HepG2 (cell line): ENCODE data around the gene TMEM258. TPM values are rescaled to one million over a fixed set of nuclear protein-coding genes. Genes with fewer than 3 reads are reported as not detected.
A peak's percentile ranks its signal among the peaks of the same experiment; 100 is the strongest.

Experiments
- ARHGAP35 ChIP-seq: sonication (generic); formaldehyde crosslinking; IDR thresholded peaks from 2 replicates; pipeline ENCODE4 v1.9.0; 2022; ENCODE audit warnings: mild to moderate bottlenecking, inconsistent platforms, moderate library complexity, missing genetic modification reagents, borderline replicate concordance
- HOXA7 ChIP-seq: sonication (generic); formaldehyde crosslinking; IDR thresholded peaks from 2 replicates; pipeline ENCODE4 v1.8.1; 2022; ENCODE audit warnings: mild to moderate bottlenecking, missing genetic modification reagents, moderate library complexity
- ZNF124 ChIP-seq: sonication (generic); formaldehyde crosslinking; IDR thresholded peaks from 2 replicates; pipeline ENCODE4 v1.4.0; 2020; ENCODE audit warnings: missing genetic modification reagents
- ZNF616 ChIP-seq: sonication (generic); formaldehyde crosslinking; IDR thresholded peaks from 2 replicates; pipeline ENCODE4 v1.5.0; 2020; ENCODE audit warnings: low read depth, mild to moderate bottlenecking, missing genetic modification reagents
- ZNF646 ChIP-seq: sonication (generic); formaldehyde crosslinking; IDR thresholded peaks from 2 replicates; pipeline ENCODE4 v1.9.0; 2021; ENCODE audit warnings: mild to moderate bottlenecking, missing genetic modification reagents
- ZNF790 ChIP-seq: sonication (generic); formaldehyde crosslinking; IDR thresholded peaks from 2 replicates; pipeline ENCODE4 v1.8.0; 2022; ENCODE audit warnings: missing genetic modification reagents, mild to moderate bottlenecking, borderline replicate concordance
- polyA plus RNA-seq, 8 experiments: library from polyadenylated mRNA; depleted of rRNA in 3 of 8; stranded (reverse) in 7 of 8; unstranded in 1 of 8; fragments of >200 nt; fragmentation: Illumina TruSeq in 4 of 8; extraction: Trizol in 4 of 8; gene quantifications; 2 replicates each; pipeline versions ENCODE4 v1.2.1 to v1.2.3, GENCODE V29; 2011 to 2016; ENCODE audit warnings: low read depth in 4 of 8, missing spikeins in 1 of 8, mixed read lengths in 1 of 8; ENCODE audit not compliant: insufficient read depth in 1 of 8
- total RNA-seq, 5 experiments: library from RNA; depleted of rRNA; stranded (reverse); fragments of >200 nt; fragmentation: Illumina TruSeq; extraction: Trizol; gene quantifications; 2 replicates each; pipeline ENCODE4 v1.2.3, GENCODE V29; 2016; ENCODE audit warnings: low read depth in 1 of 5
- TF ChIP-seq, protein P1 (sequence below): sonication (generic); formaldehyde crosslinking; IDR thresholded peaks from 2 replicates; pipeline ENCODE4 v1.4.0; 2020; ENCODE audit warnings: mild to moderate bottlenecking, missing genetic modification reagents
- TF ChIP-seq, protein P2 (sequence below): sonication (generic); formaldehyde crosslinking; IDR thresholded peaks from 2 replicates; pipeline ENCODE4 v1.8.1; 2023; ENCODE audit warnings: mild to moderate bottlenecking, inconsistent platforms, moderate library complexity, missing genetic modification reagents, borderline replicate concordance
- TF ChIP-seq, protein P3 (sequence below): sonication (generic); formaldehyde crosslinking; IDR thresholded peaks from 2 replicates; pipeline ENCODE4 v1.4.0; 2020; ENCODE audit warnings: missing genetic modification reagents, borderline replicate concordance

Gene TMEM258
- total and polyA plus RNA-seq, 2 of the 13 experiments (the other 11 are each of a cell fraction or from before 2014, with no cell fraction given), result 175 to 424 TPM

DNA sequence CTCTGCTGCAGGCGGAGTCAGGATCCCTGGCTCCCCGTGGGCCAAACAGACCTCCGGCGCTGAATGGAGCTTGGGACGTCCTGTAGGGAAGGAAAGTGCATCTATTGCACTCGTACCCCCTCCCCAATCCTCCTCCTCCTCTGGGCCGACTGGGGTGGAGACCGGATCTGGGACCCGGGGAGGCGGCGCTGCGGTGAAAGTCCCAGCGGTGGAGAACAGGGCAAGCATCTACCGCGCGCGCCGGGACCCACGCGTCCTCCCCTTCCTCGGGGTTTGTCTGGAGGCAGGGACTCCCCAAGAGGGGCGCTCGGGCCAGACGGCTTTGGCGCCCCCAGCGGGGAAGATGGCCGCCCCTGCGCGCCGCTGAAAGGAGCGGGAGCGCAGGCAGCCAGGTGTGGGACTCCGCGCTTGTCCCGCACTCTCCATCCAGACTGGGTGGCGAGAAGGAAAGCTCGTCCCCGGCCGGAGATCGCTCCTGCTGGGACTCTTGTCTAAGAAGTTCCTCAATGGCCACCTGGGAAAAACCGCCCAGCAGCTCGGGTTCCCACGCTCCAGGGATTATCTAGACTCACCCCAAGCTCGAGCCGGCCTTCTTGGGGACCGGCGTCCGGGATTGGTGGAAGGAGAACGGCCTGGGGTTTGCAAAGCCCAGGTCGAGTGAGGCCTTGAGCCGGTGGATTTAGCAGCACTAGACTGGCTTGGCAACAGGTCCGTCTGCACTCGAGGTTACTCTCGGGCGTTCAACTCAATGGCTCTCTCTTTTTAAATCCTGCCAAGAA lies 36.4 kb upstream of the TMEM258 start (continued):
- TF ChIP-seq, protein P1, sequence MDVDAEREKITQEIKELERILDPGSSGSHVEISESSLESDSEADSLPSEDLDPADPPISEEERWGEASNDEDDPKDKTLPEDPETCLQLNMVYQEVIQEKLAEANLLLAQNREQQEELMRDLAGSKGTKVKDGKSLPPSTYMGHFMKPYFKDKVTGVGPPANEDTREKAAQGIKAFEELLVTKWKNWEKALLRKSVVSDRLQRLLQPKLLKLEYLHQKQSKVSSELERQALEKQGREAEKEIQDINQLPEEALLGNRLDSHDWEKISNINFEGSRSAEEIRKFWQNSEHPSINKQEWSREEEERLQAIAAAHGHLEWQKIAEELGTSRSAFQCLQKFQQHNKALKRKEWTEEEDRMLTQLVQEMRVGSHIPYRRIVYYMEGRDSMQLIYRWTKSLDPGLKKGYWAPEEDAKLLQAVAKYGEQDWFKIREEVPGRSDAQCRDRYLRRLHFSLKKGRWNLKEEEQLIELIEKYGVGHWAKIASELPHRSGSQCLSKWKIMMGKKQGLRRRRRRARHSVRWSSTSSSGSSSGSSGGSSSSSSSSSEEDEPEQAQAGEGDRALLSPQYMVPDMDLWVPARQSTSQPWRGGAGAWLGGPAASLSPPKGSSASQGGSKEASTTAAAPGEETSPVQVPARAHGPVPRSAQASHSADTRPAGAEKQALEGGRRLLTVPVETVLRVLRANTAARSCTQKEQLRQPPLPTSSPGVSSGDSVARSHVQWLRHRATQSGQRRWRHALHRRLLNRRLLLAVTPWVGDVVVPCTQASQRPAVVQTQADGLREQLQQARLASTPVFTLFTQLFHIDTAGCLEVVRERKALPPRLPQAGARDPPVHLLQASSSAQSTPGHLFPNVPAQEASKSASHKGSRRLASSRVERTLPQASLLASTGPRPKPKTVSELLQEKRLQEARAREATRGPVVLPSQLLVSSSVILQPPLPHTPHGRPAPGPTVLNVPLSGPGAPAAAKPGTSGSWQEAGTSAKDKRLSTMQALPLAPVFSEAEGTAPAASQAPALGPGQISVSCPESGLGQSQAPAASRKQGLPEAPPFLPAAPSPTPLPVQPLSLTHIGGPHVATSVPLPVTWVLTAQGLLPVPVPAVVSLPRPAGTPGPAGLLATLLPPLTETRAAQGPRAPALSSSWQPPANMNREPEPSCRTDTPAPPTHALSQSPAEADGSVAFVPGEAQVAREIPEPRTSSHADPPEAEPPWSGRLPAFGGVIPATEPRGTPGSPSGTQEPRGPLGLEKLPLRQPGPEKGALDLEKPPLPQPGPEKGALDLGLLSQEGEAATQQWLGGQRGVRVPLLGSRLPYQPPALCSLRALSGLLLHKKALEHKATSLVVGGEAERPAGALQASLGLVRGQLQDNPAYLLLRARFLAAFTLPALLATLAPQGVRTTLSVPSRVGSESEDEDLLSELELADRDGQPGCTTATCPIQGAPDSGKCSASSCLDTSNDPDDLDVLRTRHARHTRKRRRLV (CRISPR knock-in tag), result no peak
- TF ChIP-seq ZNF124, result no peak
- TF ChIP-seq ZNF790 (CRISPR knock-in tag), result 0 out of 2 replicates have a peak, but pooled peaks have one; percentile 78
- TF ChIP-seq HOXA7 (CRISPR knock-in tag), result no peak
- TF ChIP-seq, protein P2, sequence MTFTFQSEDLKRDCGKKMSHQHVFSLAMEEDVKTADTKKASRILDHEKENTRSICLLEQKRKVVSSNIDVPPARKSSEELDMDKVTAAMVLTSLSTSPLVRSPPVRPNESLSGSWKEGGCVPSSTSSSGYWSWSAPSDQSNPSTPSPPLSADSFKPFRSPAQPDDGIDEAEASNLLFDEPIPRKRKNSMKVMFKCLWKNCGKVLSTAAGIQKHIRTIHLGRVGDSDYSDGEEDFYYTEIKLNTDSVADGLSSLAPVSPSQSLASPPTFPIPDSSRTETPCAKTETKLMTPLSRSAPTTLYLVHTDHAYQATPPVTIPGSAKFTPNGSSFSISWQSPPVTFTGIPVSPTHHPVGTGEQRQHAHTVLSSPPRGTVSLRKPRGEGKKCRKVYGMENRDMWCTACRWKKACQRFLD, result no peak
- TF ChIP-seq, protein P3, sequence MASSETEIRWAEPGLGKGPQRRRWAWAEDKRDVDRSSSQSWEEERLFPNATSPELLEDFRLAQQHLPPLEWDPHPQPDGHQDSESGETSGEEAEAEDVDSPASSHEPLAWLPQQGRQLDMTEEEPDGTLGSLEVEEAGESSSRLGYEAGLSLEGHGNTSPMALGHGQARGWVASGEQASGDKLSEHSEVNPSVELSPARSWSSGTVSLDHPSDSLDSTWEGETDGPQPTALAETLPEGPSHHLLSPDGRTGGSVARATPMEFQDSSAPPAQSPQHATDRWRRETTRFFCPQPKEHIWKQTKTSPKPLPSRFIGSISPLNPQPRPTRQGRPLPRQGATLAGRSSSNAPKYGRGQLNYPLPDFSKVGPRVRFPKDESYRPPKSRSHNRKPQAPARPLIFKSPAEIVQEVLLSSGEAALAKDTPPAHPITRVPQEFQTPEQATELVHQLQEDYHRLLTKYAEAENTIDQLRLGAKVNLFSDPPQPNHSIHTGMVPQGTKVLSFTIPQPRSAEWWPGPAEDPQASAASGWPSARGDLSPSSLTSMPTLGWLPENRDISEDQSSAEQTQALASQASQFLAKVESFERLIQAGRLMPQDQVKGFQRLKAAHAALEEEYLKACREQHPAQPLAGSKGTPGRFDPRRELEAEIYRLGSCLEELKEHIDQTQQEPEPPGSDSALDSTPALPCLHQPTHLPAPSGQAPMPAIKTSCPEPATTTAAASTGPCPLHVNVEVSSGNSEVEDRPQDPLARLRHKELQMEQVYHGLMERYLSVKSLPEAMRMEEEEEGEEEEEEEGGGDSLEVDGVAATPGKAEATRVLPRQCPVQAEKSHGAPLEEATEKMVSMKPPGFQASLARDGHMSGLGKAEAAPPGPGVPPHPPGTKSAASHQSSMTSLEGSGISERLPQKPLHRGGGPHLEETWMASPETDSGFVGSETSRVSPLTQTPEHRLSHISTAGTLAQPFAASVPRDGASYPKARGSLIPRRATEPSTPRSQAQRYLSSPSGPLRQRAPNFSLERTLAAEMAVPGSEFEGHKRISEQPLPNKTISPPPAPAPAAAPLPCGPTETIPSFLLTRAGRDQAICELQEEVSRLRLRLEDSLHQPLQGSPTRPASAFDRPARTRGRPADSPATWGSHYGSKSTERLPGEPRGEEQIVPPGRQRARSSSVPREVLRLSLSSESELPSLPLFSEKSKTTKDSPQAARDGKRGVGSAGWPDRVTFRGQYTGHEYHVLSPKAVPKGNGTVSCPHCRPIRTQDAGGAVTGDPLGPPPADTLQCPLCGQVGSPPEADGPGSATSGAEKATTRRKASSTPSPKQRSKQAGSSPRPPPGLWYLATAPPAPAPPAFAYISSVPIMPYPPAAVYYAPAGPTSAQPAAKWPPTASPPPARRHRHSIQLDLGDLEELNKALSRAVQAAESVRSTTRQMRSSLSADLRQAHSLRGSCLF (CRISPR knock-in tag), result no peak
- TF ChIP-seq ZNF646 (CRISPR knock-in tag), result no peak
- no peak for TF ChIP-seq ARHGAP35 (CRISPR knock-in tag)
- no peak for TF ChIP-seq ZNF616
